H54 (cell line): ENCODE measurements around the gene LGALS3BP.
A peak's percentile ranks its signal among the peaks of the same experiment; 100 is the strongest.

Experiments used
- DNase-seq: peaks from one replicate; pipeline ENCODE4 v3.0.0; 2011; ENCODE audit warnings: low spot score, mixed read lengths; ENCODE audit not compliant: insufficient read length
- FAIRE-seq: peaks from 3 replicates; lab custom pipeline; 2011; peaks lifted over from hg19 to GRCh38; lab: Jason Lieb, UNC
- POLR2A ChIP-seq: IDR thresholded peaks from 2 replicates; pipeline ENCODE4 v1.6.1; 2011; ENCODE audit warnings: low read depth, mild to moderate bottlenecking, low read length

LGALS3BP gene

GRCh38 chr17:78925662-78926555, 53.8 kb downstream of the LGALS3BP start:
- FAIRE-seq (no peak), DNase-seq (peak; percentile 72)
- no peak for TF ChIP-seq POLR2A

- peak; percentile 89 for TF ChIP-seq POLR2A
- FAIRE-seq (no peak), DNase-seq (peak; percentile 75)
These were observed 54.5 kb downstream of the LGALS3BP start, which contains the start of gene TIMP2 for GRCh38 chr17:78925234-78925633. Gene TIMP2, minus strand, starts transcription at chr17:78925387. Its CDS starts 299 bp downstream, at chr17:78925088.

GRCh38 chr17:78924481-78925151, 55.1 kb downstream of the LGALS3BP start:
- FAIRE-seq, result no peak
- DNase-seq, result no peak
- TF ChIP-seq POLR2A, result no peak

GRCh38 chr17:78923660-78924453, 55.9 kb downstream of the LGALS3BP start:
- no peak for TF ChIP-seq POLR2A
- FAIRE-seq, result no peak
- peak; percentile 70 for DNase-seq

- DNase-seq (no peak), FAIRE-seq (no peak)
- TF ChIP-seq POLR2A, result no peak
These were observed 56.8 kb downstream of the LGALS3BP start for GRCh38 chr17:78922816-78923498.

GRCh38 chr17:78921437-78921971, 58.2 kb downstream of the LGALS3BP start:
- DNase-seq, result no peak
- FAIRE-seq, result no peak
- no peak for TF ChIP-seq POLR2A
